ENCODE measurements around the gene FOXN3. TPM values are rescaled to one million over a fixed set of nuclear protein-coding genes. Genes with fewer than 3 reads are reported as not detected.

FOXN3 gene
- total RNA-seq, 6 experiments from 2014 or later = 31.9 to 43.4 (median 37.9) TPM

DNA sequence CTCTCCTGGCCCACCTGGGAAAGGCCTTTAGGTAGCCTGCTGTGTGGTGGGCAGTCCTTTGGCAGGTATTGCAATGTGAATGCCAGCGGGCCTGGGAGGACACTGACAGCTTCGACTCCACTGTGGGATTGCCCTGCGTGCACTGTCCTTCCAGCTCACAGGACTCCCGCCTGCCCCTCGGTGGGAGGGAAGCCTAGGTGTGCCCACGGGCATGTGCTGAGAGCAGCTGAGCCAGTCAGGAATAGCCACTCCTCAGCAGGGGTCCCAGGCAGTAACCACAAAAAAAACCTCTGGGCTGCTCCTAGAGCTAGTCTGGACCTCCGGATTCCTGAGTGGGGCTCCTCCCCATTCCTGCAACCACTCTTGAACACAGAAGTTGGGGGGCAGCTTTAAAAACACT, 278.2 kb downstream of the FOXN3 start:
- TF ChIP-seq, protein P1, sequence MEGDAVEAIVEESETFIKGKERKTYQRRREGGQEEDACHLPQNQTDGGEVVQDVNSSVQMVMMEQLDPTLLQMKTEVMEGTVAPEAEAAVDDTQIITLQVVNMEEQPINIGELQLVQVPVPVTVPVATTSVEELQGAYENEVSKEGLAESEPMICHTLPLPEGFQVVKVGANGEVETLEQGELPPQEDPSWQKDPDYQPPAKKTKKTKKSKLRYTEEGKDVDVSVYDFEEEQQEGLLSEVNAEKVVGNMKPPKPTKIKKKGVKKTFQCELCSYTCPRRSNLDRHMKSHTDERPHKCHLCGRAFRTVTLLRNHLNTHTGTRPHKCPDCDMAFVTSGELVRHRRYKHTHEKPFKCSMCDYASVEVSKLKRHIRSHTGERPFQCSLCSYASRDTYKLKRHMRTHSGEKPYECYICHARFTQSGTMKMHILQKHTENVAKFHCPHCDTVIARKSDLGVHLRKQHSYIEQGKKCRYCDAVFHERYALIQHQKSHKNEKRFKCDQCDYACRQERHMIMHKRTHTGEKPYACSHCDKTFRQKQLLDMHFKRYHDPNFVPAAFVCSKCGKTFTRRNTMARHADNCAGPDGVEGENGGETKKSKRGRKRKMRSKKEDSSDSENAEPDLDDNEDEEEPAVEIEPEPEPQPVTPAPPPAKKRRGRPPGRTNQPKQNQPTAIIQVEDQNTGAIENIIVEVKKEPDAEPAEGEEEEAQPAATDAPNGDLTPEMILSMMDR (IDR thresholded peaks at IDR 0.05) = no peak
- peaks cover 10% of the 10 kb centered on the region for H3K36me3 Mint-ChIP-seq (ENCODE audit: low read depth)
- no peak overlapping the region for H3K4me3 Mint-ChIP-seq

GRCh38 chr14:89137526-89138163, 279.4 kb downstream of the FOXN3 start:
- H3K4me1 Mint-ChIP-seq (ENCODE audit: low read depth) = peaks cover 41% of the 10 kb centered on the region
- peak overlapping the region; percentile 38 for H3K27ac Mint-ChIP-seq
- DNase-seq = peak; percentile 97
- peaks cover 18% of the 10 kb centered on the region for H3K9me3 Mint-ChIP-seq
- peaks cover 8% of the 10 kb centered on the region for H3K27me3 Mint-ChIP-seq (ENCODE audit: insufficient read depth)
- H3K4me3 Mint-ChIP-seq = peak overlapping the region; percentile 48
- peaks cover 10% of the 10 kb centered on the region for H3K36me3 Mint-ChIP-seq (ENCODE audit: low read depth)
- TF ChIP-seq, protein P1 (IDR thresholded peaks at IDR 0.05) = no peak

More for the DNA sequence above, 278.2 kb downstream of the FOXN3 start:
- DNase-seq = no peak
- Mint-ChIP-seq H3K4me1 (ENCODE audit: low read depth) (peaks cover 41% of the 10 kb centered on the region), H3K9me3 (peaks cover 18% of the 10 kb centered on the region), H3K27ac (no peak overlapping the region), H3K27me3 (ENCODE audit: insufficient read depth) (peaks cover 8% of the 10 kb centered on the region)

GRCh38 chr14:89136587-89136986, 280.4 kb downstream of the FOXN3 start:
- Mint-ChIP-seq H3K9me3 (peaks cover 18% of the 10 kb centered on the region), H3K4me1 (ENCODE audit: low read depth) (peaks cover 34% of the 10 kb centered on the region), H3K36me3 (ENCODE audit: low read depth) (peaks cover 10% of the 10 kb centered on the region), H3K27ac (no peak overlapping the region), H3K4me3 (no peak overlapping the region), H3K27me3 (ENCODE audit: insufficient read depth) (peaks cover 5% of the 10 kb centered on the region)
- TF ChIP-seq, protein P1 (IDR thresholded peaks at IDR 0.05) = no peak
- no peak for DNase-seq

DNA sequence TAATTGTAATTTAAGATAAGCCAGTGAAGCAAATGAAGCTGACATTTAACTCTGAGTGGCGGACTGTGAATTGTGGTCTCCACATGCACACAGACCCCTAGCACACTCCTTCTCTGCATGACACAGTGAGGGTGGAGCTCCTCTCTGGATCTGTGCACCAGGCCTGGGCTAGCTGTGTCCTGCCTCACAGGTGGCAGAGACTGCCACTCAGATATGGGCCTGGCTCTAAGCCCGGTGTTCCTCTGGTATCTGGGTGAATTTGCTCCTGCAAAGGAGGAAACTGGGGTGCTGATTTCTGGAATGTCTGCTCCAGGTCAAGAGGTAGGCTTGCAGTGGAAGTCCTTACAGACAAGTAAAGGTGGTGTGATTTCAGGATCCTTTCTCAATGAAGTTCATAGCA, 282.4 kb downstream of the FOXN3 start:
- no peak for DNase-seq
- Mint-ChIP-seq H3K27me3 (ENCODE audit: insufficient read depth) (no peaks in the 10 kb centered on the region; the same call in none of the 2 replicates), H3K4me1 (ENCODE audit: low read depth) (peaks cover 32% of the 10 kb centered on the region), H3K4me3 (no peak overlapping the region), H3K9me3 (peaks cover 18% of the 10 kb centered on the region), H3K36me3 (ENCODE audit: low read depth) (peaks cover 10% of the 10 kb centered on the region), H3K27ac (no peak overlapping the region)
- TF ChIP-seq, protein P1 (IDR thresholded peaks at IDR 0.05) = no peak

- Mint-ChIP-seq H3K9me3 (peaks cover 5% of the 10 kb centered on the region; the same call in 1 of the 2 replicates), H3K27ac (no peak overlapping the region)
- no peak for DNase-seq
Measured at GRCh38 chr14:89131004-89131750, 285.9 kb downstream of the FOXN3 start.

More at GRCh38 chr14:89131004-89131750, 285.9 kb downstream of the FOXN3 start:
- Mint-ChIP-seq H3K36me3 (ENCODE audit: low read depth) (peaks cover 4% of the 10 kb centered on the region), H3K4me1 (ENCODE audit: low read depth) (peaks cover 6% of the 10 kb centered on the region), H3K27me3 (ENCODE audit: insufficient read depth) (no peaks in the 10 kb centered on the region; the same call in 1 of the 2 replicates), H3K4me3 (no peak overlapping the region)
- TF ChIP-seq, protein P1 (IDR thresholded peaks at IDR 0.05) = no peak

Data from HFFc6 (cell line).